Cardiac fibroblast (primary cell): ENCODE measurements around the gene SHKBP1.
"Not testable (repeated sequence)": the region's sequence is repeated elsewhere in the genome, so short reads cannot be mapped to it uniquely, and the experiment has no call there.

Experiments used
- DNase-seq, 2 donors: peaks; one replicate each; pipeline versions ENCODE4 v3.0.0 to v3.0.0-alpha.2; 2010; ENCODE audit warnings: low read depth in 2 of 2
- H3K4me3 ChIP-seq, 2 donors: replicated peaks in 1 of 2; 1 replicate in 1 of 2; 2 replicates in 1 of 2; pipeline ENCODE4 v1.5.1; 2011; ENCODE audit warnings: low read depth in 2 of 2, low read length in 2 of 2, mild to moderate bottlenecking in 2 of 2, moderate library complexity in 1 of 2
- TF ChIP-seq, protein P1 (sequence below): IDR thresholded peaks from one replicate; pipeline ENCODE4 v1.5.1; 2011; ENCODE audit warnings: low read depth, mild to moderate bottlenecking, low read length, inconsistent platforms

Gene SHKBP1

DNA sequence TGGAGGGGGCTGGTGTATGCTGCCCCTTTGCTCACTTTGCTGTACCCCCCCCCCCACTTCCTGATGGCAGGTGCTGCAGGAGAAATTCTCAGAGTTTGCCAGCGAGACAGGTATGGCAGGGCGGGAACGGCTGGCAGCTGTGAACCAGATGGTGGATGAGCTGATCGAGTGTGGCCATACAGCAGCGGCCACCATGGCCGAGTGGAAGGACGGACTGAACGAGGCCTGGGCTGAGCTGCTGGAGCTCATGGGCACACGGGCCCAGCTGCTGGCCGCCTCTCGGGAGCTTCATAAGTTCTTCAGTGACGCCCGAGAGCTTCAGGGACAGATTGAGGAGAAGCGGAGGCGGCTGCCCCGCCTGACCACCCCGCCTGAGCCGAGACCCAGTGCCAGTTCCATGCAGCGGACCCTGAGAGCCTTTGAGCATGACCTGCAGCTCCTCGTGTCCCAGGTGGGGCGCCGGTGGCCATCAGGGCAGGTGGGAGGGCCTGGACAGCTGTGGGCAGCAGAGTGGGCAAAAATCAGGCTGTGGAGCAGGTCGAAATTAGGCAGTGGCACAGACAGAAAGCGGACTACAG is 19.6 kb upstream of the SHKBP1 start:
- TF ChIP-seq, protein P1, sequence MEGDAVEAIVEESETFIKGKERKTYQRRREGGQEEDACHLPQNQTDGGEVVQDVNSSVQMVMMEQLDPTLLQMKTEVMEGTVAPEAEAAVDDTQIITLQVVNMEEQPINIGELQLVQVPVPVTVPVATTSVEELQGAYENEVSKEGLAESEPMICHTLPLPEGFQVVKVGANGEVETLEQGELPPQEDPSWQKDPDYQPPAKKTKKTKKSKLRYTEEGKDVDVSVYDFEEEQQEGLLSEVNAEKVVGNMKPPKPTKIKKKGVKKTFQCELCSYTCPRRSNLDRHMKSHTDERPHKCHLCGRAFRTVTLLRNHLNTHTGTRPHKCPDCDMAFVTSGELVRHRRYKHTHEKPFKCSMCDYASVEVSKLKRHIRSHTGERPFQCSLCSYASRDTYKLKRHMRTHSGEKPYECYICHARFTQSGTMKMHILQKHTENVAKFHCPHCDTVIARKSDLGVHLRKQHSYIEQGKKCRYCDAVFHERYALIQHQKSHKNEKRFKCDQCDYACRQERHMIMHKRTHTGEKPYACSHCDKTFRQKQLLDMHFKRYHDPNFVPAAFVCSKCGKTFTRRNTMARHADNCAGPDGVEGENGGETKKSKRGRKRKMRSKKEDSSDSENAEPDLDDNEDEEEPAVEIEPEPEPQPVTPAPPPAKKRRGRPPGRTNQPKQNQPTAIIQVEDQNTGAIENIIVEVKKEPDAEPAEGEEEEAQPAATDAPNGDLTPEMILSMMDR: no peak
- DNase-seq: no peak
- no peak overlapping the region for H3K4me3 ChIP-seq

GRCh38 chr19:40559394-40559793 is 17.3 kb upstream of the SHKBP1 start:
- no peak overlapping the region for H3K4me3 ChIP-seq
- TF ChIP-seq, protein P1: no peak
- no peak for DNase-seq

GRCh38 chr19:40560092-40560507 is 16.6 kb upstream of the SHKBP1 start:
- no peak for DNase-seq
- H3K4me3 ChIP-seq: no peak overlapping the region
- TF ChIP-seq, protein P1: no peak

- TF ChIP-seq, protein P1: no peak
- no peak overlapping the region for H3K4me3 ChIP-seq
- DNase-seq: no peak
Measured at GRCh38 chr19:40561947-40562346, 14.7 kb upstream of the SHKBP1 start.

DNA sequence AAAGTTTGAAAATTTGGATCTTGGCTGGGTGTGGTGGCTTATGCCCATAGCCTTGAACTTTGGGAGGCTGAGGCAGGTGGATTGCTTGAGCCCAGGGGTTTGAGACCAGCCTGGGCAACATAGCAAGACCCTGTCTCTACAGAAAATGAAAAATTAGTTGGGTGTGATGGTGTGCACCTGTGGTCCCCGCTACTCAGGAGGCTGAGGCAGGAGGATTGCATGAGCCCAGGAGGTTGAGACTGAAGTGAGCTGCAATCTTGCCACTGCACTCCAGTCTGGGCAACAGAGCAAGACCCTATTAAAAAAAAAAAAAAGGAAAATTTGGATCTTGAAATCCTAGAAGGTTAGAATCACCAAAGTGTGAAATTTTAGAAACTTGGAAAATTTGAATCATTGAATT is 12.1 kb upstream of the SHKBP1 start:
- H3K4me3 ChIP-seq, DNase-seq: not testable (repeated sequence)

GRCh38 chr19:40565355-40565754 is 11.3 kb upstream of the SHKBP1 start:
- DNase-seq: no peak
- no peak overlapping the region for H3K4me3 ChIP-seq
- TF ChIP-seq, protein P1: no peak

GRCh38 chr19:40565910-40566495 is 10.7 kb upstream of the SHKBP1 start:
- DNase-seq: no peak
- H3K4me3 ChIP-seq: no peak overlapping the region
- TF ChIP-seq, protein P1: no peak
